ENCODE measurements around the gene ITGB3.
"Not testable (repeated sequence)": the region's sequence is repeated elsewhere in the genome, so short reads cannot be mapped to it uniquely, and the experiment has no call there.

DNA sequence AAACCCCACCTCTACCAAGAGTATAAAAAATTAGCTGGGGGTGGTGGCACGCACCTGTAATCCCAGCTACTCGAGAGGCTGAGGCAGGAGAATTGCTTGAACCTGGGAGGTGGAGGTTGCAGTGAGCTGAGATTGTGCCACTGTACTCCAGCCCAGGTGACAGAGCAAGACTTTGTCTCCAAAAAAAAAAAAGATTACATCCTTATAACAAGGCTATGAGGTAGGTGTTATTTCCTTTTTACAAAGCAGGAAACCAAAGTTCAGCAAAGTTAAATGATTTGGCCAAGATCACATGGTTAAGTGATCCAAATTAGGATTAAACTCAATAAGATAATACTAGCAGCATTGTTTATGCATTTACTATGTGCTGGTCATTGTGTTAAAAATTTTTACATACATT, 36.3 kb upstream of the ITGB3 start:
- TF ChIP-seq CTCF, POLR2A (IDR thresholded peaks at IDR 0.05): not testable (repeated sequence)
